Measurements from ENCODE around the gene KLHL36.

KLHL36 gene

DNA sequence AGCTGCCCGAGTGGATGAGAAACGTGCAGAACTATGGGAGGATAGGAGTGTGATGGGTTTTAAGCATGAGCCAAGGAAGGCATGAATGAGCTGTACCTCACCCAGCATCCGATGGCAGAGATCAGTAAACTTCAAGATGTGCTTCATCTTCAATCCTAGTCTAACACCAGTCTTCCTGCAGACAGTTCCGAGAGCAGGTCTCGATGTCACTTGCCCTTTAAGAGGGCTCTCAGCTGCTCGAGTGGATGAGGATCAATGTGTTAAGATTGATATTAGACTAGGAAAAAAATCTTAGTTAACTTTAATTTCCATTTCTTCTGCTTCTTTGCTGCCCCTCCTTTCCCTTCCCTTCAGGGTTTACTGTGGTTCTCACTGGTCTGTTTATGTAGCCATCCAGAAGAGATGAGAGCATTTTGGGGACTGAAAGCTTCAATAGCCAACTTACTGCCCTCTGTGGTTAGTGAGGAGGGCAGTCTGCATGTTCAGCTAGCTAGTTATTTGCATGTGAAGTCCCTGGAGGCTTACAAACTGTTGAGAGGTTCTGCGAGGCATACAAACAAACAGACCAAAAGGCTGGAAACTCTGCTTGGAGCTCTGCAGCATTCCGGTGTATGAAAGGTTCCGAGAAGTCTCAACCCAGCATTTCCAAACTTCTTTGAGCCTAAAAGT is 15.3 kb downstream of the KLHL36 start:
- no peak for DNase-seq
- Mint-ChIP-seq H3K9me3 (no peaks in the 10 kb centered on the region), H3K27ac (no peak overlapping the region), H3K4me3 (no peak overlapping the region), H3K4me1 (ENCODE audit: low read depth) (peaks cover 10% of the 10 kb centered on the region), H3K36me3 (ENCODE audit: low read depth) (peaks cover 87% of the 10 kb centered on the region), H3K27me3 (no peaks in the 10 kb centered on the region)

DNA sequence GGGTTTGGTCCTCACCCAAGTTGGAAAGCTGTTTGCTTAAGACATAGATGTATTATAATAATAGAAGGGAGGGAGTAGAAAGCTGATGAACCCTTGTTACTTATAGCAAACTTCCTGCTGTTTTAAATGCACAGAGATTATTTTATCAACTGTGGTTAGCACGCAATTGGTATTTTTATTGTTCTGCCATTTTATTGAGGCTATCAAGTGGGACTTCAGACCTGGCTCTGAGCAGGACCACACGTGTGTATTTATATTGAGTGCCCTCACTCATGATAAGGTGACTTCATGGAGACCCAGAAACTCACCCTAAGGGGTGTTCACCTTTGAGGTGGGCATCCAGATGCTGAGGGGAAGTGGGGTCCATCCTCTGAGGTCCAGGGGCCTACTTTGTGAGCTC is 17.0 kb downstream of the KLHL36 start:
- no peaks in the 10 kb centered on the region for H3K27me3 Mint-ChIP-seq
- no peak overlapping the region for H3K27ac Mint-ChIP-seq
- H3K36me3 Mint-ChIP-seq (ENCODE audit: low read depth) = peaks cover 72% of the 10 kb centered on the region
- H3K4me1 Mint-ChIP-seq (ENCODE audit: low read depth) = peaks cover 7% of the 10 kb centered on the region
- H3K4me3 Mint-ChIP-seq = no peak overlapping the region
- H3K9me3 Mint-ChIP-seq = no peaks in the 10 kb centered on the region
- no peak for DNase-seq

DNA sequence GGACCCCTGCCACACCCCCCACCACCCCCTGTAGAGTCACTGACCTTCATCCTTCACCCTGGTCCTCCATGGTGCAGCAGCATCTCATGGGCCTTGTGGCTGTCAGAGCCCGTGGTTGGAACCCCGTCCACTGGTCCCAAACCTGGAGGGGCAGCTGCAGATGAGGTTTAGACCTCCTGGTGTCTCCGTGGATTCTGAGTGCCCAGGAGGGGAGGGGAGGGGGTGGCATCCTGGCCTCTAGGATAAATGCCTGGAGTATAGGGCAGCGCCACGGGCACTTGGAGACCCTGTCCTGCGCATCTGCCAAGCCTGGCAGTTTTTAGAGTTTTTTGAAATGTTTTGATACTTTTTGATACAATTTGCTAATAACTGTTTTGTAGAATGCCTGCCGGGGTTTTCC is 17.5 kb downstream of the KLHL36 start:
- Mint-ChIP-seq H3K27ac (no peak overlapping the region), H3K4me1 (ENCODE audit: low read depth) (peaks cover 6% of the 10 kb centered on the region), H3K36me3 (ENCODE audit: low read depth) (peaks cover 67% of the 10 kb centered on the region), H3K27me3 (no peaks in the 10 kb centered on the region), H3K4me3 (no peak overlapping the region), H3K9me3 (no peaks in the 10 kb centered on the region)
- no peak for DNase-seq

DNA sequence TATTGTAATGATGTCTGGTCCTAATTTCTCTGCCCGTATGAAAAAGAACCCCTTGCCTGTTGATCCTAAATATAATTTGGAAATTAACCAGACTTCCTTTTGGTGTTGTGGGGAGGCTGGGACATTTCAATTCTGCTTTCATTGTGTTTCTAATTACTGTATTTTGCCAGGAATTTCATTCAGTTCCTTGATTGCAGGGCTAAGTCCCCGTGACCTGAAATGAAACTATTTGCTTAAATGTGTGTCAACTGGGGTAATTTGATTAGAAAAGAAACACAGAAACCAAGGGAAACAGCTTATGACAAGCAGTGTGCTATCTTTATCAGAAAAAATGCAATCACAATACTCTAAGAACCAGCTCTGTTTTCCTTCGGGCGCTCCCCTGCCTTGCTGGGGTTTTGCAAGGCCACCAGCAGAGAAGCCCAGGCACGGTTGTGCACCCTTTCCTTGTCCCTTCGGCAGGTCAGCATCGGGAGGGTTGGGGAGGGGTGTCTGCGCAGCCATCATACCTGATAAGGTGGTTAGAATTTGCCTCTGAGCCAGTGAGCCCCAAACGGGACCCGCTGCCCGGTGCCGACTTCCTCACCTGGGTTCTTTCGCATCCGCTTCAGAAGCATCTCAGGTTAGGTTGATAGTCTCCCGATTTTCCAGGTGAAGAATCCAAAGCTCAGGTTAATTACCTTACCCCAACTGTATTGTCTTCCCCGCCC is 19.4 kb downstream of the KLHL36 start:
- DNase-seq = no peak
- Mint-ChIP-seq H3K4me3 (no peak overlapping the region), H3K27ac (no peak overlapping the region)

DNA sequence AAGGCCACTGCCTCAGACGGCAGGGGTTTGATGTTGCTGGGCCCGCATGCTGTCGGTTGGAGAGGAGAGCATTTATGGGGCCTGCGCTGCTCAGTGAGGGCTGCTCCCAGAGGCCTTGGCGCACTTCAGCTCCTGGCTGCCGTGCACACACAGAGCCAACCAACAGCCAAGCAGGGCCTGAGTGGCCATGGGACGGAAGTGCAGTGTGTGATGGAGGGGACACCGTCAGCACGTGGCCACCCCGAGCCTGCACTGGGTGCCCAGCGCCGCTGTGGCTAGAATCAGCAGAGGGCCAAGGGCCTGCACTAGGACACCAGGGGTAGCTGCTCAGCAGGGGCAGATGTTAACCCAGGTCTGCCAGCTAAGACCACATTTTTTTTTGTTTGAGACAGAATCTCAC is 21.8 kb downstream of the KLHL36 start:
- DNase-seq = no peak
- peaks cover 9% of the 10 kb centered on the region for H3K4me1 Mint-ChIP-seq (ENCODE audit: low read depth)
- H3K27me3 Mint-ChIP-seq = no peaks in the 10 kb centered on the region
- H3K36me3 Mint-ChIP-seq (ENCODE audit: low read depth) = peaks cover 25% of the 10 kb centered on the region
- H3K27ac Mint-ChIP-seq = no peak overlapping the region
- no peak overlapping the region for H3K4me3 Mint-ChIP-seq
- H3K9me3 Mint-ChIP-seq = no peaks in the 10 kb centered on the region

More for the DNA sequence above, 19.4 kb downstream of the KLHL36 start:
- no peaks in the 10 kb centered on the region for H3K27me3 Mint-ChIP-seq
- H3K36me3 Mint-ChIP-seq (ENCODE audit: low read depth) = peaks cover 48% of the 10 kb centered on the region
- no peaks in the 10 kb centered on the region for H3K9me3 Mint-ChIP-seq
- H3K4me1 Mint-ChIP-seq (ENCODE audit: low read depth) = peaks cover 12% of the 10 kb centered on the region

DNA sequence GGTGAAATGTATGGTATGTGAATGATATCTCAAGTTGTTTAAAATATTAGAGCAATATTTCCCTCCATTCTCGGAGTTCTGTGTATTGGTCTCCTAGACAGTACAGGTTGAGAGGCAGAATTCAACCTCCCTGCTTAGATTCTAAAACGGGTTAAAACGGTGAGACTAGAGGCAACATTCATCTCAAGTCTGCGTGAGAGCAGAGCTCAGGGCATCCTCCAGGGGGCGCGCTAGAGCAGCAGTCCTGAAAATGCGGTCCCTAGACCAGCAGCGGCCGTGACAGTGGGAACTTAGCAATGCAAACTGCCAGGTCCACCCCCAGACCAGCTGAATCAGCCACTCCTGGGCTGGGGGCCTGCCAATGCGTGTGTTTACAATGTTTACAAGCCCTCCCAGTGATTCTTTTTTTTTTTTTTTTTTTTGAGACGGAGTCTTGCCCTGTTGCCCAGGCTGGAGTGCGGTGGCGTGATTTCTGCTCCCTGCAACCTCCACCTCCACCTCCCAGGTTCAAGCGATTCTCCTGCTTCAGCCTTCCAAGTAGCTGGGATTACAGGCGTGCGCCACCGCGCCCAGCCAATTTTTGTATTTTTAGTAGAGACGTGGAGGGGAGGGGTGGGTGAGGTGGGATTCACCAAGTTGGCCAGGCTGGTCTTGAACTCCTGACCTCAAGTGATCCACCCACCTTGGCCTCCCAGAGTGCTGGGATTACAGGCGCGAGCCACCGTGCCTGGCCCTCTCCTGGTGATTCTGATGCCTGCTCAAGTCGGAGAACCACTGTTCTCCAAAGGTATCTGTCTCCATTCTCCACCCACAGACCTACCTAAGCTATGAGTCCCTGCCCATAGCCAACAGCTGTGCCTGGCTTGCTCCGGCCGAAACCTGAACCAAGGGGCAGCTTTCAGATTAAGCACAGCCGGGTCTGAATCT is 24.2 kb downstream of the KLHL36 start:
- DNase-seq = peak; percentile 87
- H3K9me3 Mint-ChIP-seq = no peaks in the 10 kb centered on the region
- no peak overlapping the region for H3K4me3 Mint-ChIP-seq
- peaks cover 8% of the 10 kb centered on the region for H3K36me3 Mint-ChIP-seq (ENCODE audit: low read depth)
- H3K27me3 Mint-ChIP-seq = no peaks in the 10 kb centered on the region
- H3K4me1 Mint-ChIP-seq (ENCODE audit: low read depth) = peaks cover 9% of the 10 kb centered on the region
- H3K27ac Mint-ChIP-seq = no peak overlapping the region

DNA sequence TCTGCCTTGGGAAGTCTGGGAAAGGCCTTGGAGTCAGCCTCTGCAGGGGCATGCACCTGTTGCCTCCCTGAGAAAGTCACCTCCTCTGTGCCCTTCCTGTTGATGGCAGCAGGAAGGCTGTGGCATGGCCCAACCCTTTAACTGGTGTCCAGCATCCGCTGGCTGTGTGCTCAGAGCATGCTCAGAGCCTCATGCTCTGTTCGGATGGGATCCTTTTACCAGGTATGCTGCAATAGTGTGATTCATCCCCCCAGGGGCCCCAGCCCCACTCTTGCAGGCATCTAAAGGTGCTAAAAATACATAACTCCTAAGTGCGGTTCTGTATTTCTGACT is 24.9 kb downstream of the KLHL36 start:
- Mint-ChIP-seq H3K36me3 (ENCODE audit: low read depth) (peaks cover 3% of the 10 kb centered on the region), H3K27me3 (no peaks in the 10 kb centered on the region), H3K4me1 (ENCODE audit: low read depth) (peaks cover 9% of the 10 kb centered on the region), H3K4me3 (no peak overlapping the region), H3K9me3 (no peaks in the 10 kb centered on the region), H3K27ac (no peak overlapping the region)
- DNase-seq = no peak

DNA sequence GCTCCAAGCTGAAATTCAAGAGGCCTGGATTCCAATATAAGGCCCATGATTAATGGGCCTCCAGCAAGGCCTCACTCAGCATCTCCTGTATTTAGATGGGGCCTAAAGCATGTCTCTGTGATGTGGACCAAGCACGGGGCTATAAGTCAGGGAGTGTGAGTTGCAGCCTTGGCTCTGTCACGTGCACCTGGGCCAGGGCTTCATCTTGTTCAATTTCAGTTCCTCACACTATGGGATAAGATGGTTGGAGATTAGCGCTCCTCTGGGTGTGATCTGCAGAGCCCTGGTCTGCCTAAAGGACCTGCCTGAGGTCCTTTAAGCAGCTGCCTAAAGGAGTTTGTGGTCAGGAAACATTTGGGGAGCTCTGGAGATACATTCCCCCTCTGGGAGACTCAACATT is 25.2 kb downstream of the KLHL36 start:
- H3K27ac Mint-ChIP-seq = no peak overlapping the region
- peaks cover 3% of the 10 kb centered on the region for H3K36me3 Mint-ChIP-seq (ENCODE audit: low read depth)
- H3K9me3 Mint-ChIP-seq = no peaks in the 10 kb centered on the region
- peaks cover 9% of the 10 kb centered on the region for H3K4me1 Mint-ChIP-seq (ENCODE audit: low read depth)
- no peak overlapping the region for H3K4me3 Mint-ChIP-seq
- H3K27me3 Mint-ChIP-seq = no peaks in the 10 kb centered on the region
- no peak for DNase-seq

DNA sequence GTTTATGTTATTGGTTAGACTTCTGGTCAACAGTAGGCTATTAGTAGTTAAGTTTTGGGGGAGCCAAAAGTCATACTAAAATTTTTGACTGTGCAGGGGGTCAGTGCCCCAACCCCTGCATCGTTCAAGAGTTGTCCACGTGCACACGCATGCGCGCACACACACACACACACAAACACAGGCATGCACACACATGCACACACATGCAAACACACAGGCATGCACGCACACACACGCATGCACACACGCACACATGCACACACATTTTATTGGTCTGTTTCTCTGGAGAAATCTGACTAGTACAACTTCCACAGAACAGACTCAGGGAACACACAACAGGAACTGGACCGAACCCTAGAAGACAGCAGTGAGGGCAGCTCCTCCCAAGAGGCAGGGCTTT is 27.1 kb downstream of the KLHL36 start:
- DNase-seq = no peak
- no peak overlapping the region for H3K27ac Mint-ChIP-seq
- no peaks in the 10 kb centered on the region for H3K36me3 Mint-ChIP-seq (ENCODE audit: low read depth)
- H3K4me3 Mint-ChIP-seq = no peak overlapping the region
- peaks cover 9% of the 10 kb centered on the region for H3K4me1 Mint-ChIP-seq (ENCODE audit: low read depth)
- H3K27me3 Mint-ChIP-seq = peaks cover 3% of the 10 kb centered on the region
- no peaks in the 10 kb centered on the region for H3K9me3 Mint-ChIP-seq

DNA sequence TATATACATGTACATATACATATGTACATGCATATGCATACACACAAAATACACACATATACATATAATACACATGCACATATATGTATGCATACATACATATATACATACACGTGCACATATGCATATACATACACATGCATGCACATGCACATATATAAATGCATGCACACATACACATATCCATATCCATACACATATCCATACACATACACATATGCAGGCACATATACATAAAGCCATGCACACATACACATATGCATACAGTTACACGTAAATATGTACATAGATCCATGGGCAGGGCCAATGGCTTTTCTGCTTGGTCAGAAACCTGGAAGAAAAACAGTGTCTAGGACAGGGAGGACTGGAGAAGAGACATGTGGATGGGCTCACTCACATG is 27.6 kb downstream of the KLHL36 start:
- no peaks in the 10 kb centered on the region for H3K9me3 Mint-ChIP-seq
- H3K27ac Mint-ChIP-seq = no peak overlapping the region
- H3K4me3 Mint-ChIP-seq = no peak overlapping the region
- H3K4me1 Mint-ChIP-seq (ENCODE audit: low read depth) = peaks cover 9% of the 10 kb centered on the region
- H3K27me3 Mint-ChIP-seq = peaks cover 3% of the 10 kb centered on the region
- DNase-seq = no peak
- H3K36me3 Mint-ChIP-seq (ENCODE audit: low read depth) = no peaks in the 10 kb centered on the region

DNA sequence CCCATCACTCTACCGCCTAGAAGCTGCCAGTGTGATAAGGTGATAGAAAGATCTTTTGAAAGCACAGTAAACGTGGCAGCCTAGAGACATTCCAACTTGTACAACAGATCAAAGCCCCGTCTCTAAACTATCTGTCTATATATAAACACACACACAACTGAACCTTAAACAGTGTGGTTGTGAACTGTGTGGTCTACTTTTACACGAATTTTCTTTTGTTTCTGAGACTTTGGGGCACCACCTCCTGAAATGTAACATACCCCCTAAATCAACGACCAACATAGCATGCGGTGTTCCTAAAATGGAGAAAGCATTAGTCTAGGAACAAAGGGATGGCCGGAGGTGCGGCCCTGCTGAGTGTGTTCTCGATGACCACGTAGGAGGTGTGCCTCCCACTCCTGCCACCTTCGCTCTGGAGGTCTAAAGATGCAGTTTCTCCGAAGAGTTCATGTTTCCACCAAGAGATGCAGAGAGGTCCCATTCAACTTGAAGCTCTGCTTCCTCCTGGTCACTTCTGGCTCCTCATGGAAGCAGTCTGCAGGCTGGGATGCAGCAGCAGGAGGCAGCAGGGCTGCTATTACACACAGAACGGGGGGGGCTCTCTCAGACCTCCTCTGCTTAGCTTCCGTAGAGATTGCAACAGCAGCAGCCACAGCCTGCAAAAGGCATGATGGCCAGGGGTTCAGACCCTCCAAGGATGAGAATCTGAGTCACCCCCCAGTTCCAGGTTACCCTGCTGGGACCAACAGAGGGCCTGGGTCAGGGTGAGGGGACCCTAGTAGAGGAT is 28.9 kb downstream of the KLHL36 start:
- peaks cover 3% of the 10 kb centered on the region for H3K27me3 Mint-ChIP-seq

DNA sequence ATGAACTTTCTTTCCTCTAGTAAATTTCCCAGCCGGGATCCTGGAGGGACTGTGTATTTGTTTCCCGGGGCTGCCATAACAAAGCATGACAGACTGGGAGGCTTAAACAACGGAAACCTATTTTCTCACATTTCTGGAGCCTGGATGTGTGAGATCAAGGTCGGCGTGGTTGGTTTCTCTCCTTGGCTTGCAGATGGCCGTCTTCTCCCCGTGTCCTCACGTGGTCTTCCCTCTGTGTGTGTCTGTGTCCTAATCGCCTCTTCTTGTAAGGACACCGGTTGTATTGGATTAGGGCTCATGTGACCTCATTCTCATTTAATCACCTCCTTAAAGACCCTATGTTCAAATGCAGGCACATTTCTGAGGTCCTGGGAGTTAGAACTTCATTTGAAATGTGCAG is 29.5 kb downstream of the KLHL36 start:
- peaks cover 3% of the 10 kb centered on the region for H3K4me1 Mint-ChIP-seq (ENCODE audit: low read depth)
- no peak for DNase-seq
- no peak overlapping the region for H3K4me3 Mint-ChIP-seq
- no peaks in the 10 kb centered on the region for H3K36me3 Mint-ChIP-seq (ENCODE audit: low read depth)
- peaks cover 3% of the 10 kb centered on the region for H3K27me3 Mint-ChIP-seq
- H3K9me3 Mint-ChIP-seq = no peaks in the 10 kb centered on the region
- H3K27ac Mint-ChIP-seq = no peak overlapping the region

More for the DNA sequence above, 28.9 kb downstream of the KLHL36 start:
- peaks cover 6% of the 10 kb centered on the region for H3K4me1 Mint-ChIP-seq (ENCODE audit: low read depth)
- H3K9me3 Mint-ChIP-seq = no peaks in the 10 kb centered on the region
- no peaks in the 10 kb centered on the region for H3K36me3 Mint-ChIP-seq (ENCODE audit: low read depth)
- no peak overlapping the region for H3K4me3 Mint-ChIP-seq
- no peak for DNase-seq
- no peak overlapping the region for H3K27ac Mint-ChIP-seq

DNA sequence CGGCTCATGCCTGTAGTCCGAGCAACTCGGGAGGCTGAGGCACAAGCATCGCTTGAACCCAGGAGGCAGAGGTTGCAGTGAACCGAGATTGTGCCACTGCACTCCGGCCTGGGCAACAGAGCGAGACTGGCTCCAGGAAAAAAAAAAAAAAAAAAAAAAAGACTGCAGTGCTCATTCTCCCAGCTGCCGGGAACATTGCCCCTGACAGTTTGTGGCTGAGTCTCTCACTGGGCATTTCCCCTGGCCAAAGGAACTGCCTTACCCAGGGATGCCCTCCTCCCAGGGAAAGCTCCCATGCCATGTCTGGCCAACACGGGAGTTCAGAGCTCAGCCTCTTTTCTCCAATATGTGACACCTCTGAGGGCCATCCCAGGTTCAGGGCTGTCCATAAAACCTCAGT is 30.2 kb downstream of the KLHL36 start:
- H3K4me1 Mint-ChIP-seq (ENCODE audit: low read depth) = no peaks in the 10 kb centered on the region
- H3K9me3 Mint-ChIP-seq = no peaks in the 10 kb centered on the region

DNA sequence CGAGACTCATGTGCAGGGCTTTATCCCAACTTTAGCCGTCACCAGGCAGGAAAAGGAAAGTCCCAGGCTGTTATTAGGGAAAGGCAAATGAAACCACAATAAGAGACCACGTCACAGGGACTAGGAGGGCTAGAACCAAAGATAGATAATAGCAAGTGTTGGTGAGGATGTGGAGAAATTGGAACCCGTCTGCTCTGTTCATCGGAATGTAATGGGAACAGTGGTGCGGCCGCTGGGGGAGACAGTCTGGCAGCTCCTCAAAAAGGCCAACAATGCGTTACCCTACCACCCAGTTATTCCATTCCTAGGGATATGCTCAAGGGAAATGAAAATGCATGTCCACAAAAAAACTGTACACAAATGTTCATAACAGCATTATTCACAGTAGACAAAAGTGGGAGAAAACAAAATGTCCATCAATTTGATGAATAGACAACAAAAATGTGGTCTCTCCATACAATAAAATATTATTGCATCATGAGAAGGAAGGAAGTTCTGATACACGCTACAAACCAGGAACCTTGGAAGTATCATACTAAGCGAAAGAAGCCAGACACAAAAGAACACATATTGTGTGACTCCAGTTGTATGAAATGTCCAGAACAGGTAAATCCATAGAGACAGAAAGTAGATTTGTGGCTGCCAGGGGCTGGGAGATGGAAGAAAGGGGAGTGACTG is 32.0 kb downstream of the KLHL36 start:
- H3K9me3 Mint-ChIP-seq = no peaks in the 10 kb centered on the region
- H3K4me3 Mint-ChIP-seq = no peak overlapping the region
- DNase-seq = no peak
- H3K36me3 Mint-ChIP-seq (ENCODE audit: low read depth) = no peaks in the 10 kb centered on the region
- peaks cover 10% of the 10 kb centered on the region for H3K27me3 Mint-ChIP-seq
- no peak overlapping the region for H3K27ac Mint-ChIP-seq
- no peaks in the 10 kb centered on the region for H3K4me1 Mint-ChIP-seq (ENCODE audit: low read depth)

More for the DNA sequence above, 30.2 kb downstream of the KLHL36 start:
- Mint-ChIP-seq H3K27ac (no peak overlapping the region), H3K4me3 (no peak overlapping the region), H3K36me3 (ENCODE audit: low read depth) (no peaks in the 10 kb centered on the region), H3K27me3 (peaks cover 3% of the 10 kb centered on the region)
- DNase-seq = no peak
